GM23248 (cell line): ENCODE results near the gene RUVBL2.

Experiments used
- EZH2 ChIP-seq: fragments of 200-600 bp; sonication (generic); IDR thresholded peaks from 2 replicates; pipeline ENCODE4 v1.6.1; 2018; ENCODE audit warnings: antibody characterized with exemption, mild to moderate bottlenecking; ENCODE audit not compliant: insufficient read depth, poor library complexity, severe bottlenecking
- EZH2phosphoT487 ChIP-seq: fragments of 200-600 bp; sonication (generic); IDR thresholded peaks from 2 replicates; pipeline ENCODE4 v1.6.1; 2018; ENCODE audit warnings: antibody characterized with exemption, moderate library complexity, mild to moderate bottlenecking, low read depth; ENCODE audit not compliant: insufficient read depth

DNA sequence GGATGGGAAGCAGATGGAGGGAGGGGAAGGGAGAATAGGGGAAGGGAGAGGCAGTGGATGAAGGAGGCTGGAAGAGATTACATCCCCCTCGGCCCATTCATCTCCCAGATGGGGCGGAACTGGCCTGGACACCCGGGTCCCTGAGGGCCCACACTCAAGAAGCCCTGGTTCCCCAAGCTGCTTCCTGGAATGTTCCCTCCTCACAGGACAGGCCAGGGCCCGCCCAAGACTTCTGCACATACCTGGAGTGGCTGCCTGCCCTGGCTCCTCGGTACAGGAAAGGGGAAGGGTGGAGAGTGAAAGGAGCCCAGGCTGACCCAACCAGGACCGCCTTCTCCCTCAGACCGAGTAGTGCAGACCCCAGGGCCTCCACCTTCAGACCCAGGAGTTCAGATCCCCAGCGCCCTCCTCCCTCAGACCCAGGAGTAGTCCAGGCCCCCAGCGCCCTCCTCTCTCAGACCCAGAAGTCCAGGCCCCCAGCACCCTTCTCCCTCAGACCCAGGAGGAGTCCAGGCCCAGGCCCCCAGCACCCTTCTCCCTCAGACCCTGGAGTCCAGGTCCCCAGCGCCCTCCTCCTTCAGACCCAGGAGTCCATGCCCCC, 70.4 kb downstream of the RUVBL2 start:
- TF ChIP-seq EZH2 = no peak
- TF ChIP-seq EZH2phosphoT487 = no peak
